ENCODE results near the gene NELL1. TPM values are rescaled to one million over a fixed set of nuclear protein-coding genes. Genes with fewer than 3 reads are reported as not detected.

Gene NELL1
- total RNA-seq, 1 experiment from 2014 or later, result not detected

DNA sequence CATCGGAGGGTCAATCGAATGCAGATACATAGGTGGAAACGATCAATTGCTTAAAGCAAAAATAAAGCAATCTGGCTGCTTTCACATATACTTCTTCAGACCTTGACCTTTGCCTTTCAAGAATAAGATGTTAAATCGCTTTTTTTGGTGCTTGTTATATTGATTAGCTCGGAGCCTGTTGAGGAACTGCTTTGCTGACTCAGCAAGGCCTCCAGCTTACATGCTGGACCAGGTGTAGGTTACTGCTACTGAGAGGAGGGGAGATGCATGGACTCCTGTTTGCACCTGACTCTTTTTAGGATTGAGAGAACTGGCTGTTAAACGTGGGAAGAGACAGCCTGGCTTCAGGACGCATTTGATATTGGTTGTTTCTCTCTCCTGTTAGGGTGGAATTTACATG is 31.3 kb upstream of the NELL1 start:
- DNase-seq (no peak), ATAC-seq (no peak)
- no TSS peak for BruUV-seq (replicated peaks)
- ChIA-PET POLR2A (ENCODE audit: unreplicated experiment) (no interaction called here), CTCF (no interaction called here)
- Histone ChIP-seq H3K79me2 (ENCODE audit: low read length) (no peaks in the 10 kb centered on the region), H3F3A (ENCODE audit: low read length, unreplicated experiment) (no peaks in the 10 kb centered on the region), H3K27ac (ENCODE audit: low read length) (no peak overlapping the region), H3K9me3 (ENCODE audit: low read length) (no peaks in the 10 kb centered on the region), H3K36me3 (ENCODE audit: low read depth, low read length) (no peaks in the 10 kb centered on the region), H3K4me2 (ENCODE audit: low read length) (no peak overlapping the region), H4K20me1 (ENCODE audit: low read length) (no peaks in the 10 kb centered on the region), H3K4me3 (ENCODE audit: low read length) (no peak overlapping the region), H3K27me3 (ENCODE audit: low read length) (peaks cover 8% of the 10 kb centered on the region), H3K4me1 (ENCODE audit: insufficient read depth, low read length) (no peaks in the 10 kb centered on the region), H2AFZ (ENCODE audit: low read length) (no peak overlapping the region), H3K9me2 (replicated peaks; ENCODE audit: low read length) (no peaks in the 10 kb centered on the region), H3K9ac (ENCODE audit: low read length) (no peak overlapping the region)
- intact Hi-C loops (cut with micrococcal nuclease), result no loop called here
- TF ChIP-seq, protein P1, sequence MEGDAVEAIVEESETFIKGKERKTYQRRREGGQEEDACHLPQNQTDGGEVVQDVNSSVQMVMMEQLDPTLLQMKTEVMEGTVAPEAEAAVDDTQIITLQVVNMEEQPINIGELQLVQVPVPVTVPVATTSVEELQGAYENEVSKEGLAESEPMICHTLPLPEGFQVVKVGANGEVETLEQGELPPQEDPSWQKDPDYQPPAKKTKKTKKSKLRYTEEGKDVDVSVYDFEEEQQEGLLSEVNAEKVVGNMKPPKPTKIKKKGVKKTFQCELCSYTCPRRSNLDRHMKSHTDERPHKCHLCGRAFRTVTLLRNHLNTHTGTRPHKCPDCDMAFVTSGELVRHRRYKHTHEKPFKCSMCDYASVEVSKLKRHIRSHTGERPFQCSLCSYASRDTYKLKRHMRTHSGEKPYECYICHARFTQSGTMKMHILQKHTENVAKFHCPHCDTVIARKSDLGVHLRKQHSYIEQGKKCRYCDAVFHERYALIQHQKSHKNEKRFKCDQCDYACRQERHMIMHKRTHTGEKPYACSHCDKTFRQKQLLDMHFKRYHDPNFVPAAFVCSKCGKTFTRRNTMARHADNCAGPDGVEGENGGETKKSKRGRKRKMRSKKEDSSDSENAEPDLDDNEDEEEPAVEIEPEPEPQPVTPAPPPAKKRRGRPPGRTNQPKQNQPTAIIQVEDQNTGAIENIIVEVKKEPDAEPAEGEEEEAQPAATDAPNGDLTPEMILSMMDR (conservative IDR thresholded peaks at IDR 0.05; ENCODE audit: low read depth, low read length), result no peak
- TF ChIP-seq EZH2phosphoT487 (IDR thresholded peaks at IDR 0.05; ENCODE audit: borderline replicate concordance, low read length) (no peak), EZH2 (IDR thresholded peaks at IDR 0.05; ENCODE audit: low read length, unreplicated experiment) (no peak)

DNA sequence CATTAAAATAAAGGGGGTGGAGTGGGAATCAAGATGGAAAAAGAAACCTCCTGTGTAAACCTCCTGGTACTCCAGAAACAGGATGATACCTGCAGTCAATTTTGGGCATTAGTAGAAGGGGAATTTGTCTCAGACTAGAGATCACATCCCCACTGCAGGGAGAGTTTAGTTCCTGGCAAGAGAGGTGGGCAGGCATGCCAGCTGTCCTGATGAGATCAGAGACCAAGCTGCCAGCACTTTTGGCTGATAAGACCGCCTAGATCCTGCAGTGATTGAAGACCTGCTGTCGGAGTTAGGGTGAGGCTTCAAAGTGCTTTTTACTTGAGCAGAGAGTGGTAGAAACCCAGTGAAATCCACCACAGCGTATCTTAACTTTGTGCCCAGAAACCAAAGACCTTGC is 29.7 kb upstream of the NELL1 start:
- no peaks in the 10 kb centered on the region for H3K9me3 ChIP-seq (ENCODE audit: low read length)
- no peak for DNase-seq
- ChIA-PET POLR2A (ENCODE audit: unreplicated experiment) (no interaction called here), CTCF (no interaction called here)
- H3K4me1 ChIP-seq (ENCODE audit: insufficient read depth, low read length), result no peaks in the 10 kb centered on the region
- ATAC-seq, result no peak
- no peaks in the 10 kb centered on the region for H3K79me2 ChIP-seq (ENCODE audit: low read length)
- TF ChIP-seq, protein P1 (conservative IDR thresholded peaks at IDR 0.05; ENCODE audit: low read depth, low read length), result no peak
- no peak for TF ChIP-seq EZH2phosphoT487 (IDR thresholded peaks at IDR 0.05; ENCODE audit: borderline replicate concordance, low read length)
- no peak for TF ChIP-seq EZH2 (IDR thresholded peaks at IDR 0.05; ENCODE audit: low read length, unreplicated experiment)
- H4K20me1 ChIP-seq (ENCODE audit: low read length), result no peaks in the 10 kb centered on the region
- intact Hi-C loops (cut with micrococcal nuclease), result no loop called here
- no peak overlapping the region for H2AFZ ChIP-seq (ENCODE audit: low read length)
- peaks cover 8% of the 10 kb centered on the region for H3K27me3 ChIP-seq (ENCODE audit: low read length)
- BruUV-seq (replicated peaks), result no TSS peak
- no peaks in the 10 kb centered on the region for H3K9me2 ChIP-seq (replicated peaks; ENCODE audit: low read length)
- H3K27ac ChIP-seq (ENCODE audit: low read length), result no peak overlapping the region
- H3K9ac ChIP-seq (ENCODE audit: low read length), result no peak overlapping the region
- H3F3A ChIP-seq (ENCODE audit: low read length, unreplicated experiment), result no peaks in the 10 kb centered on the region
- no peak overlapping the region for H3K4me2 ChIP-seq (ENCODE audit: low read length)
- H3K4me3 ChIP-seq (ENCODE audit: low read length), result no peak overlapping the region
- H3K36me3 ChIP-seq (ENCODE audit: low read depth, low read length), result no peaks in the 10 kb centered on the region

DNA sequence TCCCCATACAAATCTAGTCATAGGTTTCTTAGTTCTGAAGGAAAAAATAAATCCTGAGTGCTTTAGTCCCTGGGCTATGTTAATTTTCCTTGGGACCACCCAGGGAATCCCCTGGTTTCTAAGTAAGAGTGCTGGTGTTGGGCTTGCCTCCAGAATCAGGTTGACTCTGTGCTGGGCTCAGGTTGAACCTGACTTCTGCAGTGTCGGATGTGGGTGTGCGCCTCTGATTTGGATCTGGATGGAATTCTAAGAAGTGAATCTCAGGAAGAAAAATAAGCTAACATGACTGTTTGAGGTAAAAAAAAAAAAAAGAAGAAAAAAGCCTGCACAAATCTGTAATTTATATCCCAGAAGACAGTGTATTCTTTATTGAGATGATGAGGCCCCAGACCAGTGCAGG is 29.0 kb upstream of the NELL1 start:
- TF ChIP-seq EZH2phosphoT487 (IDR thresholded peaks at IDR 0.05; ENCODE audit: borderline replicate concordance, low read length) (no peak), EZH2 (IDR thresholded peaks at IDR 0.05; ENCODE audit: low read length, unreplicated experiment) (no peak)
- TF ChIP-seq, protein P1 (conservative IDR thresholded peaks at IDR 0.05; ENCODE audit: low read depth, low read length), result no peak
- Histone ChIP-seq H3K36me3 (ENCODE audit: low read depth, low read length) (no peaks in the 10 kb centered on the region), H3K4me3 (ENCODE audit: low read length) (no peak overlapping the region), H2AFZ (ENCODE audit: low read length) (no peak overlapping the region), H4K20me1 (ENCODE audit: low read length) (no peaks in the 10 kb centered on the region), H3K9me2 (replicated peaks; ENCODE audit: low read length) (no peaks in the 10 kb centered on the region), H3K4me1 (ENCODE audit: insufficient read depth, low read length) (no peaks in the 10 kb centered on the region), H3F3A (ENCODE audit: low read length, unreplicated experiment) (no peaks in the 10 kb centered on the region), H3K79me2 (ENCODE audit: low read length) (no peaks in the 10 kb centered on the region), H3K27ac (ENCODE audit: low read length) (no peak overlapping the region), H3K27me3 (ENCODE audit: low read length) (peaks cover 8% of the 10 kb centered on the region), H3K9ac (ENCODE audit: low read length) (no peak overlapping the region), H3K9me3 (ENCODE audit: low read length) (no peaks in the 10 kb centered on the region), H3K4me2 (ENCODE audit: low read length) (no peak overlapping the region)
- ATAC-seq (no peak), DNase-seq (no peak)
- ChIA-PET POLR2A (ENCODE audit: unreplicated experiment) (no interaction called here), CTCF (no interaction called here)
- intact Hi-C loops (cut with micrococcal nuclease), result no loop called here
- BruUV-seq (replicated peaks), result no TSS peak
